NCI-H82 (cell line): ENCODE results near the gene ZNF93.
"Not testable (repeated sequence)": the region's sequence is repeated elsewhere in the genome, so short reads cannot be mapped to it uniquely, and the experiment has no call there.

ENCODE experiments used
- DNase-seq: peaks from one replicate; lab custom pipeline; 2025; lab: John Stamatoyannopoulos, UW

Gene ZNF93

GRCh38 chr19:19900729-19901444, at the start of gene ZNF93:
Gene ZNF93 (plus strand): TSS chr19:19900946. CDS start chr19:19901089, 143 bp downstream.
- peak; percentile 99 for DNase-seq

- DNase-seq: not testable (repeated sequence)
These were observed 49.0 kb upstream of the ZNF93 start for GRCh38 chr19:19851740-19852139.

GRCh38 chr19:19858751-19859150, 42.0 kb upstream of the ZNF93 start:
- DNase-seq: no peak

- no peak for DNase-seq
These were observed 39.9 kb upstream of the ZNF93 start for GRCh38 chr19:19860756-19861390.

- DNase-seq: peak; percentile 99
These were observed 34.8 kb upstream of the ZNF93 start, which contains the start of gene ZNF253 for GRCh38 chr19:19865750-19866610. Gene ZNF253 (plus strand): TSS chr19:19865882. CDS start chr19:19865997, 115 bp downstream.

GRCh38 chr19:19866611-19867248, 34.0 kb upstream of the ZNF93 start:
- DNase-seq: peak; percentile 72

- DNase-seq: not testable (repeated sequence)
These were observed 30.7 kb upstream of the ZNF93 start for GRCh38 chr19:19870086-19870485.

- no peak for DNase-seq
These were observed 28.8 kb upstream of the ZNF93 start for GRCh38 chr19:19871932-19872331.

- no peak for DNase-seq
These were observed 27.4 kb upstream of the ZNF93 start for GRCh38 chr19:19873381-19873780.

- no peak for DNase-seq
These were observed 23.0 kb upstream of the ZNF93 start for GRCh38 chr19:19877724-19878123.

GRCh38 chr19:19884583-19884982, 16.2 kb upstream of the ZNF93 start:
- DNase-seq: no peak

GRCh38 chr19:19892055-19892941, 8.4 kb upstream of the ZNF93 start:
- DNase-seq: not testable (repeated sequence)

- DNase-seq: peak; percentile 61
These were observed 512 bp upstream of the ZNF93 start for GRCh38 chr19:19900139-19900728.

GRCh38 chr19:19907551-19907950, 6.8 kb downstream of the ZNF93 start:
- not testable (repeated sequence) for DNase-seq

GRCh38 chr19:19909654-19910053, 8.9 kb downstream of the ZNF93 start:
- DNase-seq: no peak

- no peak for DNase-seq
These were observed 10.4 kb downstream of the ZNF93 start for GRCh38 chr19:19911150-19911549.

- DNase-seq: no peak
These were observed 13.8 kb downstream of the ZNF93 start for GRCh38 chr19:19914596-19914995.

GRCh38 chr19:19930417-19930816, 29.7 kb downstream of the ZNF93 start:
- DNase-seq: peak; percentile 59

GRCh38 chr19:19933432-19934314, 32.9 kb downstream of the ZNF93 start:
- not testable (repeated sequence) for DNase-seq

GRCh38 chr19:19937403-19937802, 36.7 kb downstream of the ZNF93 start:
- no peak for DNase-seq
